HG03342 (cell line): ENCODE measurements around the gene MSANTD2.
"Not testable (repeated sequence)": the region's sequence is repeated elsewhere in the genome, so short reads cannot be mapped to it uniquely, and the experiment has no call there.

Source experiments
- ATAC-seq: cut with Tn5 transposase; IDR thresholded peaks from one replicate; pipeline ENCODE4 v1.9.1; 2021; ENCODE audit warnings: mild to moderate bottlenecking, moderate library complexity; ENCODE audit not compliant: unreplicated experiment

MSANTD2 gene

GRCh38 chr11:124778281-124778680, 21.9 kb downstream of the MSANTD2 start:
- ATAC-seq = no peak

GRCh38 chr11:124776865-124777645, 23.2 kb downstream of the MSANTD2 start:
- no peak for ATAC-seq

- ATAC-seq = not testable (repeated sequence)
Measured at GRCh38 chr11:124770959-124771358, 29.2 kb downstream of the MSANTD2 start.

GRCh38 chr11:124769806-124770774, 30.1 kb downstream of the MSANTD2 start:
- no peak for ATAC-seq

- no peak for ATAC-seq
Measured at GRCh38 chr11:124768914-124769313, 31.3 kb downstream of the MSANTD2 start.

GRCh38 chr11:124766156-124766555, 34.0 kb downstream of the MSANTD2 start:
- ATAC-seq = no peak

- no peak for ATAC-seq
Measured at GRCh38 chr11:124763156-124763947, 36.9 kb downstream of the MSANTD2 start.

GRCh38 chr11:124762624-124763155, 37.5 kb downstream of the MSANTD2 start:
- ATAC-seq = no peak

GRCh38 chr11:124762105-124762623, 38.0 kb downstream of the MSANTD2 start, which contains the start of gene ESAM:
TSS of gene ESAM (minus strand) at chr11:124762290. CDS start at chr11:124762154, 136 bp downstream.
- ATAC-seq = peak; percentile 50

GRCh38 chr11:124761301-124762104, 38.7 kb downstream of the MSANTD2 start:
- no peak for ATAC-seq

- no peak for ATAC-seq
Measured at GRCh38 chr11:124760806-124761205, 39.4 kb downstream of the MSANTD2 start.

GRCh38 chr11:124760205-124760652, 40.0 kb downstream of the MSANTD2 start:
- peak; percentile 24 for ATAC-seq

GRCh38 chr11:124759266-124760204, 40.7 kb downstream of the MSANTD2 start:
- ATAC-seq = no peak

GRCh38 chr11:124758355-124759265, 41.6 kb downstream of the MSANTD2 start:
- ATAC-seq = peak; percentile 66

GRCh38 chr11:124757320-124757719, 42.9 kb downstream of the MSANTD2 start:
- ATAC-seq = no peak

GRCh38 chr11:124756753-124757227, 43.4 kb downstream of the MSANTD2 start:
- no peak for ATAC-seq
